Neural progenitor cell (in vitro differentiated cells): Measurements from ENCODE around the gene ZBTB7B. TPM values are rescaled to one million over a fixed set of nuclear protein-coding genes. Genes with fewer than 3 reads are reported as not detected.

Source experiments
- DNase-seq: peaks from one replicate; pipeline ENCODE4 v3.0.0-alpha.2; 2016; ENCODE audit warnings: low spot score
- H2AFZ ChIP-seq: fragments of 200-600 bp; sonication (generic); replicated peaks from 2 replicates; pipeline ENCODE4 v1.6.1; 2016; ENCODE audit warnings: antibody characterized with exemption
- H3F3A ChIP-seq: fragments of 200-600 bp; sonication (generic); 2 replicates; pipeline ENCODE4 v1.6.1; 2016; ENCODE audit warnings: antibody characterized with exemption, low read depth
- H3K27ac ChIP-seq: fragments of 200-600 bp; sonication (generic); 2 replicates; pipeline ENCODE4 v1.5.1; 2016; ENCODE audit warnings: mild to moderate bottlenecking
- H3K27me3 ChIP-seq: fragments of 200-600 bp; sonication (generic); 2 replicates; pipeline ENCODE4 v1.6.1; 2016; ENCODE audit warnings: mild to moderate bottlenecking, moderate library complexity
- H3K36me3 ChIP-seq: fragments of 200-600 bp; sonication (generic); 2 replicates; pipeline ENCODE4 v1.5.1; 2016
- H3K4me1 ChIP-seq: fragments of 200-600 bp; sonication (generic); 2 replicates; pipeline ENCODE4 v1.6.1; 2016; ENCODE audit warnings: mixed run types
- H3K4me2 ChIP-seq: fragments of 200-600 bp; sonication (generic); 2 replicates; pipeline ENCODE4 v1.6.1; 2016
- H3K4me3 ChIP-seq: fragments of 200-600 bp; sonication (generic); 2 replicates; pipeline ENCODE4 v1.5.1; 2016
- H3K79me2 ChIP-seq: fragments of 200-600 bp; sonication (generic); 2 replicates; pipeline ENCODE4 v1.6.1; 2016; ENCODE audit warnings: low read depth
- H3K9ac ChIP-seq: fragments of 200-600 bp; sonication (generic); 2 replicates; pipeline ENCODE4 v1.6.1; 2016
- H3K9me3 ChIP-seq: fragments of 200-600 bp; sonication (generic); 2 replicates; pipeline ENCODE4 v1.5.1; 2016; ENCODE audit warnings: low read depth
- H4K20me1 ChIP-seq: fragments of 200-600 bp; sonication (generic); 2 replicates; pipeline ENCODE4 v1.6.1; 2016; ENCODE audit warnings: low read depth
- H3K27ac Mint-ChIP-seq: 3 replicates; pipeline ENCODE4 v1.8.0; 2021; ENCODE audit warnings: mixed read lengths
- H3K27me3 Mint-ChIP-seq: 2 replicates; pipeline ENCODE4 v1.8.0; 2022; ENCODE audit warnings: low read depth, mild to moderate bottlenecking, inconsistent platforms, moderate library complexity, mixed read lengths; ENCODE audit not compliant: insufficient read depth
- H3K36me3 Mint-ChIP-seq: 3 replicates; pipeline ENCODE4 v1.8.0; 2021; ENCODE audit warnings: mixed read lengths
- H3K4me1 Mint-ChIP-seq: 3 replicates; pipeline ENCODE4 v1.8.0; 2021; ENCODE audit warnings: mixed read lengths
- H3K4me3 Mint-ChIP-seq: 3 replicates; pipeline ENCODE4 v1.8.0; 2021; ENCODE audit warnings: mild to moderate bottlenecking, moderate library complexity, mixed read lengths
- H3K9me3 Mint-ChIP-seq: 3 replicates; pipeline ENCODE4 v1.8.0; 2020; ENCODE audit warnings: mixed read lengths
- CTCF ChIP-seq: fragments of 200-600 bp; sonication (generic); IDR thresholded peaks from 2 replicates; pipeline ENCODE4 v1.5.1; 2017; ENCODE audit warnings: antibody characterized with exemption, mild to moderate bottlenecking
- EZH2 ChIP-seq: fragments of 200-600 bp; sonication (generic); IDR thresholded peaks from 2 replicates; pipeline ENCODE4 v1.6.1; 2017; ENCODE audit warnings: antibody characterized with exemption, mild to moderate bottlenecking, moderate library complexity
- EZH2phosphoT487 ChIP-seq: fragments of 200-600 bp; sonication (generic); IDR thresholded peaks from 2 replicates; pipeline ENCODE4 v1.6.1; 2017; ENCODE audit warnings: antibody characterized with exemption
- total RNA-seq: library from RNA; depleted of rRNA; stranded (reverse); fragments of >200 nt; gene quantifications from 2 replicates; pipeline ENCODE4 v1.2.3, GENCODE V29; 2015; ENCODE audit warnings: low replicate concordance

ZBTB7B gene
- total RNA-seq, 1 donor from 2014 or later: 4.7 TPM

- no peak overlapping the region for H3K4me3 Mint-ChIP-seq
- TF ChIP-seq CTCF (no peak), EZH2phosphoT487 (no peak), EZH2 (no peak)
- H3K4me2 ChIP-seq: no peak overlapping the region
- H3K79me2 ChIP-seq: peaks cover 13% of the 10 kb centered on the region
- DNase-seq: no peak
- no peaks in the 10 kb centered on the region for H3K36me3 Mint-ChIP-seq
- H3F3A ChIP-seq: peaks cover 30% of the 10 kb centered on the region
- H3K9me3 Mint-ChIP-seq: peaks cover 2% of the 10 kb centered on the region
- H3K4me1 Mint-ChIP-seq: peaks cover 27% of the 10 kb centered on the region
- H3K27ac ChIP-seq: no peak overlapping the region
- peaks cover 22% of the 10 kb centered on the region for H4K20me1 ChIP-seq
- H3K27me3 ChIP-seq: peaks cover 7% of the 10 kb centered on the region
- H3K9ac ChIP-seq: no peak overlapping the region
- no peaks in the 10 kb centered on the region for H3K9me3 ChIP-seq
- no peak overlapping the region for H3K27ac Mint-ChIP-seq
- H3K4me3 ChIP-seq: no peak overlapping the region
- no peak overlapping the region for H2AFZ ChIP-seq
- no peaks in the 10 kb centered on the region for H3K36me3 ChIP-seq
- H3K4me1 ChIP-seq: peaks cover 21% of the 10 kb centered on the region
- H3K27me3 Mint-ChIP-seq: peaks cover 7% of the 10 kb centered on the region
Measured at GRCh38 chr1:155060736-155061135, 58.1 kb downstream of the ZBTB7B start.

GRCh38 chr1:155061381-155062150 is 59.0 kb downstream of the ZBTB7B start:
- Histone ChIP-seq H3K4me3 (peak overlapping the region; percentile 93), H3K27ac (no peak overlapping the region), H3K4me1 (peaks cover 21% of the 10 kb centered on the region), H3K9ac (no peak overlapping the region), H2AFZ (no peak overlapping the region), H3K9me3 (no peaks in the 10 kb centered on the region), H3K36me3 (no peaks in the 10 kb centered on the region), H4K20me1 (peaks cover 23% of the 10 kb centered on the region), H3K4me2 (peak overlapping the region; percentile 94), H3K79me2 (peaks cover 13% of the 10 kb centered on the region), H3K27me3 (peaks cover 7% of the 10 kb centered on the region), H3F3A (peaks cover 30% of the 10 kb centered on the region)
- H3K4me3 Mint-ChIP-seq: peak overlapping the region; percentile 77
- H3K4me1 Mint-ChIP-seq: peaks cover 33% of the 10 kb centered on the region
- peaks cover 8% of the 10 kb centered on the region for H3K27me3 Mint-ChIP-seq
- peaks cover 4% of the 10 kb centered on the region for H3K36me3 Mint-ChIP-seq
- no peak overlapping the region for H3K27ac Mint-ChIP-seq
- TF ChIP-seq EZH2 (no peak), CTCF (peak; percentile 92)
- DNase-seq: peak; percentile 82
- H3K9me3 Mint-ChIP-seq: peaks cover 2% of the 10 kb centered on the region

- Histone ChIP-seq H3K27me3 (peaks cover 7% of the 10 kb centered on the region), H3K79me2 (peaks cover 13% of the 10 kb centered on the region), H3F3A (peaks cover 30% of the 10 kb centered on the region), H4K20me1 (peaks cover 27% of the 10 kb centered on the region), H3K27ac (no peak overlapping the region), H3K9me3 (no peaks in the 10 kb centered on the region), H2AFZ (peak overlapping the region; percentile 58), H3K4me2 (peak overlapping the region; percentile 94), H3K9ac (no peak overlapping the region), H3K4me3 (peak overlapping the region; percentile 93), H3K4me1 (peaks cover 21% of the 10 kb centered on the region), H3K36me3 (no peaks in the 10 kb centered on the region)
- peaks cover 2% of the 10 kb centered on the region for H3K9me3 Mint-ChIP-seq
- TF ChIP-seq CTCF (peak; percentile 27), EZH2phosphoT487 (no peak), EZH2 (no peak)
- H3K36me3 Mint-ChIP-seq: peaks cover 9% of the 10 kb centered on the region
- peaks cover 36% of the 10 kb centered on the region for H3K4me1 Mint-ChIP-seq
- H3K4me3 Mint-ChIP-seq: peak overlapping the region; percentile 87
- peak overlapping the region; percentile 76 for H3K27ac Mint-ChIP-seq
- DNase-seq: peak; percentile 85
- H3K27me3 Mint-ChIP-seq: peaks cover 10% of the 10 kb centered on the region
Measured at GRCh38 chr1:155062151-155062686, 59.6 kb downstream of the ZBTB7B start.
